H1 (cell line): ENCODE data around the gene ACBD4. TPM values are rescaled to one million over a fixed set of nuclear protein-coding genes. Genes with fewer than 3 reads are reported as not detected.

Experiments
- CTCF ChIA-PET: fragments of 300-600 bp; sonication (Branson Sonifier 250); formaldehyde crosslinking; loops from one replicate; lab custom pipeline; 2021; ENCODE audit not compliant: partially characterized antibody; lab: Charles Lee
- POLR2A ChIA-PET: fragments of 300-600 bp; sonication (Branson Sonifier 250); formaldehyde crosslinking; loops from one replicate; lab custom pipeline; 2021; ENCODE audit warnings: inconsistent platforms; ENCODE audit not compliant: partially characterized antibody; lab: Charles Lee
- DNase-seq, 2 experiments: peaks; one replicate each; pipeline versions ENCODE4 v3.0.0 to v3.0.0-alpha.2; 2010 to 2022; ENCODE audit warnings: low spot score in 2 of 2, low read depth in 1 of 2, mixed read lengths in 1 of 2
- FAIRE-seq: peaks from 2 replicates; lab custom pipeline; 2011; peaks lifted over from hg19 to GRCh38; lab: Jason Lieb, UNC
- H2AFZ ChIP-seq: 2 replicates; pipeline ENCODE4 v1.8.1; 2012; ENCODE audit warnings: low read length, inconsistent platforms
- H2AK5ac ChIP-seq: 2 replicates; pipeline ENCODE4 v1.6.1; 2013; ENCODE audit warnings: low read depth, low read length
- H2BK120ac ChIP-seq: replicated peaks from 2 replicates; pipeline ENCODE3; 2013; ENCODE audit warnings: low read depth, low read length, inconsistent platforms
- H2BK12ac ChIP-seq: 2 replicates; pipeline ENCODE4 v1.6.1; 2013; ENCODE audit warnings: low read depth, low read length
- H2BK15ac ChIP-seq: 2 replicates; pipeline ENCODE4 v1.6.1; 2013; ENCODE audit warnings: low read length
- H2BK20ac ChIP-seq: 2 replicates; pipeline ENCODE4 v1.6.1; 2013; ENCODE audit warnings: low read length
- H2BK5ac ChIP-seq: 2 replicates; pipeline ENCODE4 v1.6.1; 2013; ENCODE audit warnings: low read depth, low read length
- H3K14ac ChIP-seq: 2 replicates; pipeline ENCODE4 v1.6.1; 2013; ENCODE audit warnings: inconsistent platforms; ENCODE audit not compliant: insufficient read length
- H3K18ac ChIP-seq: 2 replicates; pipeline ENCODE4 v1.6.1; 2013; ENCODE audit warnings: low read length; ENCODE audit errors: extremely low read depth
- H3K23ac ChIP-seq: 2 replicates; pipeline ENCODE4 v1.6.1; 2013; ENCODE audit warnings: inconsistent platforms; ENCODE audit not compliant: insufficient read length
- H3K23me2 ChIP-seq: 2 replicates; pipeline ENCODE4 v1.6.1; 2013; ENCODE audit warnings: low read depth, low read length
- H3K27ac ChIP-seq: 2 replicates; pipeline ENCODE4 v1.6.1; 2011; ENCODE audit warnings: low read depth, low read length, inconsistent platforms
- H3K27me3 ChIP-seq, 4 experiments: replicated peaks in 1 of 4; 1 replicate in 1 of 4; 2 replicates in 3 of 4; pipeline versions ENCODE4 v1.6.1 to v1.8.1; 2011 to 2013; ENCODE audit warnings: low read length in 3 of 4, mild to moderate bottlenecking in 3 of 4, inconsistent platforms in 2 of 4, mixed read lengths in 2 of 4, moderate library complexity in 1 of 4; ENCODE audit not compliant: control insufficient read depth in 3 of 4, insufficient read depth in 3 of 4; ENCODE audit errors: extremely low read depth in 1 of 4
- H3K36me3 ChIP-seq, 4 experiments: 2 replicates each; pipeline versions ENCODE4 v1.6.1 to v1.8.1; 2011 to 2013; ENCODE audit warnings: mild to moderate bottlenecking in 4 of 4, low read length in 3 of 4, moderate library complexity in 2 of 4, control low read depth in 1 of 4, inconsistent platforms in 1 of 4; ENCODE audit not compliant: insufficient read depth in 4 of 4, control insufficient read depth in 2 of 4
- H3K4ac ChIP-seq: replicated peaks from 2 replicates; pipeline ENCODE3; 2013; ENCODE audit warnings: low read length, low read depth, mixed read lengths, inconsistent platforms; ENCODE audit not compliant: insufficient read length
- H3K4me1 ChIP-seq, 4 experiments: replicated peaks in 1 of 4; 1 replicate in 1 of 4; 2 replicates in 3 of 4; pipeline versions ENCODE4 v1.6.1 to v1.8.1; 2011 to 2013; ENCODE audit warnings: low read length in 3 of 4, inconsistent platforms in 2 of 4, mixed read lengths in 1 of 4; ENCODE audit not compliant: insufficient read depth in 4 of 4, control insufficient read depth in 3 of 4
- H3K4me2 ChIP-seq, 2 experiments: 2 replicates each; pipeline versions ENCODE4 v1.6.1 to v1.8.1; 2011 to 2013; ENCODE audit warnings: low read depth in 2 of 2, low read length in 2 of 2, control low read depth in 1 of 2, inconsistent platforms in 1 of 2, mild to moderate bottlenecking in 1 of 2; ENCODE audit not compliant: insufficient read depth in 1 of 2
- H3K4me3 ChIP-seq, 4 experiments: fragments of 200-600, 300-600 bp in 1 of 4; sonication (generic), shearing (Covaris generic), sonication (Bioruptor Twin) in 1 of 4; 2 replicates each; pipeline versions ENCODE4 v1.5.1 to v1.8.1; 2011 to 2016; ENCODE audit warnings: low read length in 4 of 4, low read depth in 3 of 4, control low read depth in 2 of 4, inconsistent platforms in 2 of 4, mild to moderate bottlenecking in 2 of 4, mixed read lengths in 1 of 4, moderate library complexity in 1 of 4; ENCODE audit not compliant: insufficient read depth in 2 of 4; ENCODE audit errors: extremely low read depth in 1 of 4
- H3K56ac ChIP-seq: replicated peaks from 2 replicates; pipeline ENCODE3; 2013; ENCODE audit warnings: low read depth, mild to moderate bottlenecking, mixed read lengths, low read length, inconsistent platforms; ENCODE audit not compliant: insufficient read length
- H3K79me1 ChIP-seq: 2 replicates; pipeline ENCODE4 v1.6.1; 2013; ENCODE audit warnings: low read depth, low read length, control low read depth
- H3K79me2 ChIP-seq, 2 experiments: 2 replicates each; pipeline versions ENCODE4 v1.6.1 to v1.8.1; 2012 to 2013; ENCODE audit warnings: low read length in 2 of 2, mild to moderate bottlenecking in 2 of 2, inconsistent platforms in 1 of 2; ENCODE audit not compliant: insufficient read depth in 2 of 2, control insufficient read depth in 1 of 2
- H3K9ac ChIP-seq, 4 experiments: replicated peaks in 1 of 4; 1 replicate in 1 of 4; 2 replicates in 3 of 4; pipeline versions ENCODE4 v1.6.1 to v1.8.1; 2011 to 2013; ENCODE audit warnings: low read depth in 3 of 4, low read length in 3 of 4, control low read depth in 2 of 4, mild to moderate bottlenecking in 2 of 4, moderate library complexity in 2 of 4, inconsistent platforms in 1 of 4; ENCODE audit errors: extremely low read depth in 1 of 4
- H3K9me3 ChIP-seq, 2 experiments: 2 replicates each; pipeline versions ENCODE4 v1.6.1 to v1.8.1; 2012 to 2013; ENCODE audit warnings: mild to moderate bottlenecking in 2 of 2, moderate library complexity in 2 of 2, control low read depth in 1 of 2, inconsistent platforms in 1 of 2, low read depth in 1 of 2, low read length in 1 of 2, mixed read lengths in 1 of 2; ENCODE audit not compliant: insufficient read depth in 2 of 2
- H4K20me1 ChIP-seq, 2 experiments: replicated peaks in 1 of 2; 2 replicates each; pipeline versions ENCODE3 to v1.8.1; 2011 to 2013; ENCODE audit warnings: inconsistent platforms in 2 of 2, low read length in 2 of 2, mild to moderate bottlenecking in 1 of 2; ENCODE audit not compliant: insufficient read depth in 2 of 2, control insufficient read depth in 1 of 2
- H4K5ac ChIP-seq: 2 replicates; pipeline ENCODE4 v1.6.1; 2013; ENCODE audit warnings: low read length, low read depth, mixed read lengths, inconsistent platforms; ENCODE audit not compliant: insufficient read length
- H4K8ac ChIP-seq: 2 replicates; pipeline ENCODE4 v1.8.0; 2013; ENCODE audit warnings: mild to moderate bottlenecking, moderate library complexity, low read length, inconsistent platforms; ENCODE audit not compliant: insufficient read depth; ENCODE audit errors: extremely low read depth
- H4K91ac ChIP-seq: replicated peaks from 2 replicates; pipeline ENCODE3; 2013; ENCODE audit warnings: low read length, mixed read lengths, inconsistent platforms; ENCODE audit not compliant: insufficient read length
- ATF3 ChIP-seq: IDR thresholded peaks from 2 replicates; pipeline ENCODE4 v1.6.1; 2011; ENCODE audit warnings: low read depth, mild to moderate bottlenecking, low read length; ENCODE audit not compliant: insufficient read depth
- BCL11A ChIP-seq, 2 experiments: IDR thresholded peaks; one replicate each; pipeline ENCODE4 v1.6.1; 2011; ENCODE audit warnings: low read depth in 2 of 2, low read length in 2 of 2, mild to moderate bottlenecking in 2 of 2
- E2F6 ChIP-seq: IDR thresholded peaks from 2 replicates; pipeline ENCODE4 v1.6.1; 2012; ENCODE audit warnings: inconsistent platforms
- WGBS, 2 experiments: shearing (Covaris generic) in 1 of 2; methylation state at CpG; one replicate each; pipeline versions ENCODE4 v1.1.6 to v1.1.7; 2013 to 2015; ENCODE audit warnings: low lambda C conversion rate in 2 of 2, mixed read lengths in 2 of 2, inconsistent platforms in 1 of 2, low coverage in 1 of 2, missing lambda C conversion rate in 1 of 2; ENCODE audit not compliant: insufficient replicate concordance in 2 of 2, insufficient coverage in 1 of 2, insufficient read length in 1 of 2; ENCODE audit errors: extremely low coverage in 1 of 2, missing lambda C conversion rate in 1 of 2; 5-methylcytosine and 5-hydroxymethylcytosine counted together
- polyA plus RNA-seq, 7 experiments: library from polyadenylated mRNA; depleted of rRNA in 3 of 7; stranded (reverse) in 5 of 7; unstranded in 2 of 7; fragments of >200 nt in 5 of 7; fragments of 200-250 nt in 2 of 7; gene quantifications; 1 replicate in 5 of 7; 2 replicates in 1 of 7; 4 replicates in 1 of 7; pipeline versions ENCODE4 v1.2.1 to v1.2.3, GENCODE V29; 2011 to 2013; ENCODE audit warnings: missing spikeins in 2 of 7, mixed read lengths in 2 of 7
- total RNA-seq: library from RNA; stranded (reverse); fragmentation: NEBNext Ultra II Directional; extraction: Animal tissue kit (Norgen Biotek cat#: 25700); gene quantifications from 2 replicates; pipeline ENCODE4 v1.2.1, GENCODE V29; 2021

The ACBD4 gene
- total and polyA plus RNA-seq, 2 of the 8 experiments (the other 6 are each of a cell fraction or from before 2014, with no cell fraction given): 7.3 to 10.7 TPM

GRCh38 chr17:45115015-45115625 lies 20.4 kb upstream of the ACBD4 start:
- H2BK15ac ChIP-seq: no peak overlapping the region

More at GRCh38 chr17:45115015-45115625, 20.4 kb upstream of the ACBD4 start:
- WGBS, 2 experiments: 87% methylated on average over 18 of the region's 26 CpGs; no CpG with 5 or more reads in 1 of the 2 experiments
- peaks cover 0 to 9% (median 4%) of the 10 kb centered on the region in 4 experiments; a peak in 3 of 7 replicates for H3K4me1 ChIP-seq
- H3K14ac ChIP-seq: no peak overlapping the region
- POLR2A ChIA-PET: interaction anchor here (1.1 to 2.1 kb wide), 6 partner anchors 10 to 56 kb away, joined by 3 to 8 read pairs (median 4); partner anchors contain the start of gene HEXIM1
- TF ChIP-seq BCL11A (IDR thresholded peaks at IDR 0.05; ENCODE audit: low read depth in 2 of 2, low read length in 2 of 2) (no peak), ATF3 (no peak), E2F6 (no peak)
- no peak overlapping the region for H3K18ac ChIP-seq
- no peak overlapping the region for H3K23ac ChIP-seq
- CTCF ChIA-PET: interaction anchor here (1.2 to 3.4 kb wide), 12 partner anchors 8 to 194 kb away, joined by 3 to 20 read pairs (median 5); partner anchors contain the start of genes ACBD4 and PLCD3
- no peak overlapping the region for H2BK120ac ChIP-seq
- DNase-seq (no peak), FAIRE-seq (no peak)
- no peak overlapping the region for H2AK5ac ChIP-seq
- peaks cover 0 to 2% of the 10 kb centered on the region in 2 experiments for H4K20me1 ChIP-seq
- no peaks in the 10 kb centered on the region for H3K23me2 ChIP-seq
- no peaks in the 10 kb centered on the region for H3K79me1 ChIP-seq
- H3K56ac ChIP-seq: no peak overlapping the region
- no peak overlapping the region for H3K4me3 ChIP-seq
- no peak overlapping the region for H3K9ac ChIP-seq
- no peak overlapping the region; the same call in 1 of the 2 replicates for H4K8ac ChIP-seq
- H2BK12ac ChIP-seq: no peak overlapping the region
- H3K9me3 ChIP-seq: no peaks in the 10 kb centered on the region
- no peak overlapping the region for H4K91ac ChIP-seq
- H3K4ac ChIP-seq: no peak overlapping the region
- no peaks in the 10 kb centered on the region for H3K79me2 ChIP-seq
- H2BK20ac ChIP-seq: no peak overlapping the region
- no peak overlapping the region for H2BK5ac ChIP-seq
- H3K27me3 ChIP-seq: no peaks in the 10 kb centered on the region
- no peak overlapping the region for H4K5ac ChIP-seq
- no peaks in the 10 kb centered on the region for H3K36me3 ChIP-seq
- H2AFZ ChIP-seq: no peak overlapping the region
- 0 out of 4 replicates have a peak overlapping the region, but pooled peaks of 1 of the 2 experiments have one; percentile 19 for H3K4me2 ChIP-seq
- H3K27ac ChIP-seq: no peak overlapping the region
